Measurements from ENCODE around the gene SELENOO.

Gene SELENOO

DNA sequence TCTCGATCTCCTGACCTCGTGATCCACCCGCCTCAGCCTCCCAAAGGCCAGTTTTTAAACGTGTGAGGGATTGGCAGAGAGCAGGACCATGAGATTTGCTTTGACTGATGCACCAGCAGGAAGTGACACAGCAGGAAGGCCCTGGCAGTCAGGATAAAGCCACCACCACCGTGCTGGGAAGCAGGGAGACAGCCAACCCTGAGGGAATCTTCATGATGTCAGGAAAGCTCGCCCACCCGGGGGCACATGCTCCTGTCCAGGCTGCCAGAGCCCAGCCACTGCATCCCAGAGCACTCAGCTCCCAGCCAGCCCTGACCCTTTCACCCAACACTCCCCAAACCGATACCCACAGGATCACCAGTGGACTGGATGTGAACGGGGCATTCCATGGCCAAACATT lies 37.9 kb downstream of the SELENOO start:
- DNase-seq (ENCODE audit: low read depth, low spot score), result no peak

DNA sequence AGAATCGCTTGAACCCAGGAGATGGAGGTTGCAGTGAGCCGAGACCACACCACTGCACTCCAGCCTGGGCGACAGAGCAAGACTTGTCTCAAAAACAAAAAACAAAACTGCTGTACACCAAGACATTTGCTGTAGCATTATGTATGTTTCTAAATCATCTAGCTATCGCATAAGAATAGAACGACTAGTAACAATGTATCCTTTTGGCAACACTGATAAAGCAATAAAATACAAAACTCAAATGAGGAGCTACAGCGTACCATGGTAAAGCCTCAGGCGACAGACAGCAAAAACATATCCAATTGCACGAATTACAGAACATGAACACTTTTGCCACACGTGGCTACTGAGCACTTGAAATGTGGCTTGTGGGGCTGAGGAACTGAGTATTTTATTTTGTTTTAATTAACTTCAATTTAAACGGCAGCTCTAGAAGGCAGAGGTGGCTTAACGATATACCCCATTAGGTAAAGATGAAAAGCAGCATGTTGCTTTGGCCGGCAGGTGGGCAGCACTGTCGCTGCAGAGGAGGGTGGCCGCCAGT lies 41.7 kb downstream of the SELENOO start:
- no peak for DNase-seq (ENCODE audit: low read depth, low spot score)

DNA sequence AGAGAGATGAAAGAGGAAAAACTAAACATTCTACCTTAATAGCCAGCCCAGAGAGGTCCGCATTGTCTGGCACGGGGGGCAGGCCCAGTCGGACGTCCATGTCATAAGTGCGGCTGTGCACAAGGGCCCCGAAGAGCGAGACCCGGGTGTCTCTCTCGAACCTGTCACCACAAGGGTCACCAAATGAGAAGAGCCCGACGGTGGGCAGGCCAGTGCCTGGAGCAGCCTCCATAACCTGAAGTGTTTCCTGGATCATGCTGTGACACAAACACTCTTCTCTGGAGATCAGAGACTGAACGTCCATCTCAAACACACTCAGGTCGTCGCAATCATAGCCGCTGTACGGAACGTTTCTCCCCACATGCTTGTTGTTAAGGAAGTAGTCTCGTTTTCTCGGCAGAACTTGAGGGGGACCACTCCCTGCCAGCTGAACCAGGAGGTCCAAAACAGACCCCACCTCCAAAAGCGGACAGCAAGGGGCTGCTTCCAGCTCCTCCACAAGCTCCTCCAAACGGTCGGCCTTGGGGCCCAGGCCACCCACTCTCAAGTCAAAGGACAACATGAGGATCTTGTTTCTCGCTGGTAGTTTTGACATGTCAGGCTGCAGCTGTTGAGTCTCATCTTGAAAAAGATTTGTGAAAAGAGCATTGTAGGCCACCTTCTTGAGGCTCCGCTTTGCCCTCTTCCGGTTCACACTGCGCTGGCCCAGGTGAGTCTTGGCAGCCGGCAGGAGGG lies 43.0 kb downstream of the SELENOO start:
- no peak for DNase-seq (ENCODE audit: low read depth, low spot score)

DNA sequence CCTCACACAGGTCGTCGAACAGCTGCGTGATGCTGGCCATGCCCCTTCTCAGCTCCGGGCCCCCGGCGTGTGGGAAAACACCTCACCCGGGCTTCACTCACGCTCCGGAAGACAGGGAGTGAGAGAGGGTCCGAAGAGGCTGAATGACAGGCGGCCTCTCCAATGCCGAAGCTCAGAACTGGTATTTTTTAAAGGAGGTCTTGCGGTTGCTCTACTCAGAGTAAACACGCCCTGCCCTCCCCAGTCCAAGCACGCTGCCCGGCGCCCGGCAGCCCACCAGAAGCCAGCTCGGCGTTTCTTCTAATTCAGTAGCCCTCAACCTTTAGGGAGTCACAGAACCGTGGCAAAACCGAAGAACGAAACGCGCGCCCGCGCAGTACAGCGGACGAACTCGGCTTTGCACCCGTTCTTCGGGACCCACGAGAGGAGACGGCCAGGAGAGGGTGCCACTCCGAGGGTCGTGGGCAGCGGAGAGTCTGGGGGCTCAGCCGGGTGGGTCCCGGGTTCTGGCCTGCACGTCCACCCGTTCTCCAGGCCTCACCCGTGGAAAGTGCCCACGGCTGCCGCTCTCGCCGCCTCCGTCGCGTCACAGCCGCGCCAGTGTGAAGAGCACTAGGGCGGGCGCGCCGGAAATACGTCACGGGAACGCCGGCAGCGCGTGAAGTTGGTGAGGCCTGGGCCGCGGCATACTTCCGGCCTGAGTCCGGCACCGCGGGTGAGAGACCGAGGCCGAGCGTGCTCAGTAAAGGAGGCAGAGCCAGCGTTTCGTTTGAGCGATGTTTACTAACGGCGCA lies 43.8 kb downstream of the SELENOO start, which contains the start of gene TUBGCP6:
TSS of gene TUBGCP6 (minus strand) at position 604 of the 794 bp plus-strand sequence. CDS start at position 40, 564 bp downstream.
- DNase-seq (ENCODE audit: low read depth, low spot score), result peak; percentile 74

DNA sequence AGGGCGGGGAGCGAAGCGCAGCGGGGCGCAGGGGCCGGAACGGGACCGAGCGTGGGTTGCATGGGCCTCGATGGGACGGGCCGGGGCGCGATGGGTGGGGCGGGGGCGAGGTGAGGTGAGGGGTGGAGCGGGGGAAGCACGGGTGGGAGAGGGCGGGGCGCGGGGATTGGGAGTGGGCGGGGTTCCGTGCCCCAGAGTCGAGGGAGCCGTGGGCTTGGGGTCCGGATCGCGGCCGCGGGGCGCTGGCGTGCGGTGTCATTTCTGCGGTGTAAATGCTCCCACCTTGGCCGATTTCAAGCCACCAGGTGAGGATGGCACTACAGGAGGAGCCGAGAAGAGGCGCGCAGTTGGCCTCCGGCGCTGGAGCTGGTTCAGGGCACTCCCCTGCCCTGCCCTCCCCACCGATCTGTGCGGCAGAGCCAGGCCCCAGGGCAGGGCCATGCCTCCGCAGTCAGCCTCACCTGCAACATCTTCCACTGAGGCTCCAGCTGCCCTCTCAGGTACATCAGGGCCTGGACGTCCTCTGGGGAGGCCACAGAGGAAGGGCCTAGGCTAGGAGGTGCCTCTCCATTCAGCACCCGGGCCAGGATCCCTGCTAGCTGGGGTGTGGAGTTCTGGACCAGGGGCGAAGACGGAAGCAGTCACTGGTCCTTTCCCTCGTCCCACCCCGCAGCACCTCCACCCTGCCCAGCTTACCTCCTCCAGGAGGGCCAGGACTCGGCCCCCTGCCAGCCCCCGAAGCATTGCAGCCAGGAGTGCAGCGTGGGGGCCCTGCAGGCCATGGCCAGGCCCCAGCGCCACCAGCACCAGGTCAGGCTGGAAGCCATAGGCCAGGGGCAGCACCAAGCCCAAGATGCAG lies 44.6 kb downstream of the SELENOO start:
- DNase-seq (ENCODE audit: low read depth, low spot score), result no peak

DNA sequence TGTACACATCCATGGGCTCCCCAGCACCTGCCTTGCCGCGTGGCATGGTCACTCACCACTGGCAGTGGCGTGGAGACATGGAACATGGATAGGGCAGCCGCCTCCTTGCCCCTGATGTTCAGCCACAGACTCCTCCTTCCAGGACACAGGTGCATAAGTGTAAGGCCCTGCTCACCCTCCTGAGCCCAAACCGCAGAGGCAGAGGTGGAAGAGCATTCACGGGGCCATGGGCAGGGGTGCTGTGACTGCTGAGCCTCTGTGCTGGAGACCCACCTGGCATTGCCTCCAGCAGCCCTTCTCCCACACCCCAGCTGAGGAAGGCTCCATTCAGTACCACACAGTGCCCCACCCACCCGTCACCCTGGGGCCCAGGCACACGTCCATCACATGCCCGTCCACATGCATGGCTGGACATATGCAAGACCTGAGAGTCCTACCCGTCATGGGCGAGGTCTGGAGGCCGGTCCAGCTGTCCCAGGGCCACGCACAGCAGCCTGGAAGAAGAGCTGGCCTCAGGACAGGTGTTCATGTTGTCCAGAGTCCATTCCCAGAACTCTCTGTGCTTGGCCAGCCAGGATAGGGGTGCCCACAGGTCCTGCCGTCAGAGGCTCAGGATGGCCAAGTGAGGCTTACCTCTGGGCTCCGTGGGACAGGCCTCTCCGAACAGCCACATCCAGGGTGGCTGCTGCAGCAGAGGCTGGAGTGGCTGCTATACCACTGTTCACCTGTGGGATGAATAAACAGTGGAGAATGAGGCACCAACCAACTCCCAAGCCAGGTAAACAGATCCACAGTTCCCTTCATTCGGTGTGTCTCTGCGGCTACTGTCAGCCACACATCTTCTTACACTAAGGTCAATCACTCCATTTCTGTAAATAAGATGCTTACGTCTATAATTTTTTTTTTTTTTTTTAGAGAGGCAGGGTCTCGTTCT lies 45.7 kb downstream of the SELENOO start:
- no peak for DNase-seq (ENCODE audit: low read depth, low spot score)

DNA sequence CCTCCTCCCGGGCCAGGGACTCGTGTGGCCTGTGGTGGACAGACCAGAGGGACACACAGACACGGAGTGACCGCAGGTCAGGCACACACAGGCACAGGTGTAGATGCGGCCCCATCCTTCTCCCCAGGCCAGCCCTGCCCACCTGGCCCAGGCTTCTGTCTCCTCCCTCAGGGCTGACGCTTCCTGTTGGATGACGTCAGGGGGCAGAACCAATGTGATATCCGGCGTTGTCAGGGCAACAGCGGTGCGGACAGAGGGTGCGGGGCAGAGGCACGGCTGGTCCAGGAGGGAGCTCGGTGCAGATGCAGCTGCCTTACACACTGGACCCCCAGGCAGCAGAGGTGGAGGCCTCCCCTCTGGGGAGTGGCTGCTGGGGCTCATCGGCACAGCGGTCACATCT lies 46.9 kb downstream of the SELENOO start:
- DNase-seq (ENCODE audit: low read depth, low spot score), result no peak

DNA sequence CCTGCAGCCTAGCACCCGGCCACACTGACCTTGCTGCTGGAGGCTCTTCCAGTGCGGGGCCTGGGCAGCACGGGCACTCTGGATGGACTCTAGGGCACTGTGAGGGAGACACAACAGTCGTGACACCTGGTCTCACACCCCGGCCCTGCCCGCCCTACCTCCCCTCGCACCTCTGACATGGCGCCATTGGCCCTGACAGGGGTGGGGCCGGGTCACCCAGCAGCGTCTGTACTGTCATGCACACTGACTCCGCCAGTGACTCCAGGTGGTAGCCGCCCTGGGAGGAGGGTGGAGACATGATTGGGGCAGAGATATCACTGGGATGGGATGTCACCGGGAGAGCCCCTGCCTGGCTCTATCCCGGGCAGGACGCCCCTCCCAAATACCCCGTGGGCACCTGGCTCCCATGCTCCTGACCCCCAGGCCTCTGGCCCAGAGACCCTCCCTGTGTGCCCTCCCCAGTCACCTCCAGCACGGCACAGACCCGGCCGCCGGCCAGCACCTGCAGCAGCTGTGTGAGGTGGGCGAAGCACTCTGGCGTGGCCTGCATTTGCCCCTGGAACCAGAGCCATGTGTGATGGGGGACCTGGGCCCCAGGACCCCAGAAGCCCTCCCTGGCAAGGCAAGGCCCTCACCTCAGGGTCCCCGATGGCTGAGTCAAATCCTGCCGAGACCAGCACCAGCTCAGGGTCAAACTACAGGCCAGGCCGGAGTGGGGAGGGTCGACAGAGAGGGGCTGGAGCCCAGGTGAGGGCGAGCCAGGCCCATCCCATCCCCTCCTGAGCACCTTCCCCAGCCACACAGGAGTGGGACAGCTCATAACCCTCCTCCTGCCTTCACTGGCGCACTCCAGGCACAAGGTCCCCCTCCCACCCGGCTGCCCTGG lies 47.6 kb downstream of the SELENOO start:
- no peak for DNase-seq (ENCODE audit: low read depth, low spot score)

DNA sequence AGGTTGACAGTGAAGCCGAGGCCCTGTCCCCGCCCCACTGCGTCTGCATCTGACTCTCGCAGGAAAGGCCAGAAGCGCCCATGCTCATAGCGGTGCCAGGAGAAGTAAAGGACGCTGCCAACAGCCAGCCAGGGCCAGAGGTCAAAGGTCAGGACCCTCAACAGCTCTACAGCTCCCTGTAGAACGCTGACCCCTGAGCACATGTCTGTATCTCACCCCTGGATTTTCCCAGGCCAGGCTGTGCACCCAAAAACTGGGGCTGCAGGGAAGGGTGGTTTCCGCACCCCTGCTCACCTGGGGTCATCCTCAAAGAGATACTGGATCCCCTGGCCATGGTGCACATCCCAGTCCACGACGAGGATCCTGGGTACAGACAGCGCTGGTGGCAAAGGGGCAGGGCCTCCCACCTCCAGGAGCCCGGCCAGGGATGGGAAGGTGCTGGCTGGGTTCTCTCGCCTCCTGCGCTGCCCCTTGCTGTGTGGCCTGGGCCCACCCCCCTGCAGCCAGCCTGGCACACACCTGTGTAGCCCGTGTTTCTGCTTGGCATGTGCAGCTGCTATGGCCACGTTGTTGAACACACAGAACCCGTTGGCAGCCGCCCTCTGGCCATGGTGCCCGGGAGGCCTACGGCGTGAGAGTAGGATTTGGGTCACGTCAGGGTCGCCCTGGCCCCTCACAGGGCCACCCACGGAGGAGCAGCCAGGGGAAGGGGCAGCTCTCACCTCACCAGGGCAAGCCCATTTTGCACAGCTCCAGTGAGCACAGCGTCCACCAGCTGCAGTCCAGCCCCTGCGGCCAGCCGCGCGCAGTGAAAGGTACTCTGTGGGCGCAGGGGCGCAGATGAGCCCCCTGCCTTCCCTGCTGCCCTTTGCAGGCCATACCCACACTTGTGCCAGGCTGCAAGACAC lies 48.8 kb downstream of the SELENOO start:
- DNase-seq (ENCODE audit: low read depth, low spot score), result no peak

DNA sequence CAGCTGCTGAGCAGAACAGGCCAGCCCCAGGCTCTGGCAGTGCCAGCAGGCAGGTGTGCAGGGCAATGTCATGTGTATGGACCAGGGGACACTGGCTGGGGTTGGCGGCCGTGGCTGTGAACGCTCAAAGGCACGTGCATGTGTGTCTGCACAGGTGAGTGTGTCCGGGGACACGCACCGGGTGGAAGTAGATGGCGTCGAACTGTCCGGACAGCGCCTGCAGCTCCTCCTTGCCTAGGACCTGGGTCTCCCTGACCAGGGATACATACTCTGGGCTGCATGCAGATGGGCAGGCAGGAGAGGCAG lies 49.4 kb downstream of the SELENOO start:
- no peak for DNase-seq (ENCODE audit: low read depth, low spot score)

DNA sequence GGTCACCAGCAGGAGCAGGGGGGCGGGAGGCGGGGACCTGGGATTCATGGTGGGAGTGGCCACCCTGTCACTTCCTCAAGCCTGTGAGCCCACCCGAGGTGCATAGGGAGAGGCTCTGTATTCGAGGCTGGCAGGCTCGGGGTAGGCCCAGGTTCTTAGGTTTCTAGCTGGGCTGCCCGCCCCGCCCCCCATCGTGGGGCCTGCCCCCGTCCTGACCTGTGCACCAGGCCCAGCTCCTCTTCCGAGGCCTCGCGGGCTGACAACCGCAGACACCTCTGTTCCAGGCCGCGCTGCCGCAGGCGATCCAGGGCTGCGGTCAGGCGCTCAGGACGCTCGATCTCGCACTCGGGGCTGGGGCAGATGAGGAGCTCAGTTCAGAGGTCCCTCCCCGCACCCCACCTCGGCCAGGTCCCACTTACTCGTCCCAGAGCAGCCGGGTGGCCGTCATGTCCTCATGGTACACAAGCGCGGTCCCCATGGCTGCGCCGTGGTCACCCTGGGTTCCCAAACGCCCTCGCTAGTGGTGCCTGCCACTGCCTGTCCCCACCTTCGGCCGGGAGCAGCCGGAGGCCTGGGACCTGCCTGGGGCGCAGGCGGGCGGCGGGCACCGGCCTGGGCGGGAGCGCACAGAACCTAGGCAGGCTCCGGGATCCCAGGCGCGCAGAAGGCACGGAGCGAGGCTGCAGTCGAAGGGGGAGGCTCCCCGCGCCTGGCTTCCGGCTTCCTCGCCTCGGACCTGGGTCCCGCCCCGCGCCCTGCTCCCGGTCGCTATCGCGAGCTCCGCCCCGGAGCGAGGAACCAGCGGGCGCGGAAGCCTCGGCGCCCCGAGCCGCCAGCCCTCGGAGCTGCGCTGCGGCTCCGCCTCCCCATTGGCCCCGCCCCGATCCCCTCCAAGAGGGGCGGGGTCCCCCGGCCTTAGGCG lies 50.0 kb downstream of the SELENOO start, which contains the start of gene HDAC10:
TSS of gene HDAC10 (minus strand) at position 711 of the 922 bp plus-strand sequence. CDS start at position 478, 233 bp downstream.
- DNase-seq (ENCODE audit: low read depth, low spot score), result no peak

DNA sequence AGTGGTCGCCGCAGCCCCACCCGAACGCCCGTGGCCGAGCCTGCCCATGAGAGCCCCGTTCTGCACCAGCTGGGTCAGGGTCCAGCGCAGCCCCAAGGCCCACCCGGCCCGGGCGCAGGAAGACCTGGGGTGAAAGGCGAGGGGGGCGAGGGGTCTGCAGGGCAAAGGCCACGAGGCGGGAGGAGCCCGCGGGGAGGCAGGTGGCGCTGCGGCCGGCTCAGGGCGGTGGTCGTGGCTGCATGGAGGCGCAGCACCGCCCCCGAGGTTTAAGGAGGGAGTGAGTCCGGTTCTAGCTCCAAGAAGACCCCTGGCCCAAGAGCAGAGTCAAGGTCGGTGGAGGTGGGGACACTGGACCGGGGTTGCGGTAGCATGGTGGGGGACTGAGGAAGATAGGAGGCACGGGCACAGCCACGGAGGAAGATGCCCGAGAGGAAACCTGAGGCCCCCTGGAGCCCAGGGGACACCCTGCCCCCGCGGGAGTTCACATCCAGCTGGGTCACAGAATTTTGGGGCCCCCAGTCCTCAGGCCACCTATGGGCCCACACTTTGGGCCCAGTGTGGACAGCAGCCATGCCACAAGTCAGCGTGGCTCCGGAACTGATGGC lies 50.8 kb downstream of the SELENOO start:
- DNase-seq (ENCODE audit: low read depth, low spot score), result no peak

DNA sequence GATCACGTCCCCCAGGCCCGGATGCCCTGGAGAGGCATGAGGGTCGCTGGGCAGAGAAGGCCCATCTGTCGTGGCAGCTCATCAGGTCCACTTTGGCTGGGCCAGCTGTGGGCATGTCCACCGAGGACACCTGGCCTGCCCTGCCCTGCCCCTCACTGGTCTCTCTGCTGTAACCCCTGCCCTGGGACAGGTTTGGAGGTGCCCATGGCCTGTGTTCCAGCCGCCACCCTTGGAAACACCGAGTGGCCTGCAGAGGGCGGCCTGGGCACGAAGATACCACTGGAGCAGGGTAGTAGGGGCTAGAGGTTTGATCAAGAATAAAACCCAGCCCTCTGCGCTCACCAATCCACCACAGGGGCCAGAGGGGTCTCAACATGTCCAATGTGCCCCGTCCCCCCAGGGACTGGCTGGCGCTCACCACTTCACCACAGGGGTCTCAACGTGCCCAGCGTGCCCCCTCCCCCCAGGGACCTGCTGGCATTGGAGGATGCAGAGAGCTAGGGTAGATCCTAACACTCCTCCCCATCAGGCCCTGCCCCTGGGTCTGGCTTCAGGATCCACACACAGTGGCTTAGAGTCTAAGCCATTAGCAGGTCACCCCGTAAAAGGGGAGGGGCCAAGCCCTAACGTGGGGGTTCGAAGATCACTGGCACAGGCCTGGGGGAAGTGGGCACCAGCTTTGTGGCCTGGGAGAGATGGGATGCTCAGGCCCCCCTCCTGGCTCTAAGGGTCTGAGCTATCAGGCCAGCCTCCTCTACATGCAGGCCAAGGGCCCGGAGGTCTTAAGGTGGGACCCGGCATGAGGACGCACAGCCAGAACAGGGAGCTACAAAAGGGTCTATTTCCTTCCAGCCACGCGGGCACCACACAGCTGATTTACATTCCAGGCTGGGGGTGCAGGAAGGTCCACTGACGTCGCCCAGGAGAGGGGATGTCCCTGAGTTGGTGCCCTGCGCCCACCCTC lies 51.6 kb downstream of the SELENOO start:
- no peak for DNase-seq (ENCODE audit: low read depth, low spot score)

DNA sequence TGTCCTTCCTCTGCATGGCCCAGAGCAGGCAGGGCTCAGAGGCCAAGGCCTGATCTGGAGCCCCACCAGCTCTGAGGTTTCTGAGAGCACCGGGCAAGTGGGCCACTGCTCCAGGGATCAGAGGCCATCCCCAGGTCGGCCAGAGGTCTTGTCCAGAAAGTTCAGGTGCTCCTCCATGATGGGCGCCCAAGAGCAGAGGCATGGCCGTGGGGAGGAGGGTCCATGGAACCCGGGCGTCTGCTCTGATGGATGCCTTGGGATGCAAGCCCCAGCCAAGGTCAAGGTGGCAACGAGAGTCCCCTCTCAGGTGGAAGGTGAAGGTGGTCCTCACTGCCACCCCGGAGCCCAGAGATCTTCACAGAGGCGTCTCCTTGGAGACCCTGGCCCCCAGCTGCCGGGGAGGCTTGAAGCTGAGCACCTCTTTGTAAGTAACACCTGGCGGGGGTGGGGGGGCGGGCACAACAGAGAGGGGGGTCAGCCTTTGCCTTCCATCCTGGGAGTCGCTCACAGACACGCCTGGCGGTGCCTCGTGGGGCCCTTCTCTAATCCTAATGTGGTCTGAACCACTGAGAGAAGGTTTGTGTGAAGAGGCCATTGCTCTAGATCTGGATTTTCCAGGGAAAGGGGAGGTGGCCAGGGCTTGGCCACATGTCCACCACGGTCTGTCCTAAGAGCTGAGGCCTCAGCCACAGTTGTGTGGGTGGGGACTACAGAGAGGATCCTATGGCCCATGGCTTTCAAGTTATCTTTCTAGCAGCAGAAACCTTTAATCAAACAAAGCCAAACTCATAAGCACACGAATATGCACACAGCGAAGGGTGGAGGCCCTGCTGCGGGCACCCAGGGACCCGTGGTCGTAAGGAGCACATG lies 52.5 kb downstream of the SELENOO start:
- DNase-seq (ENCODE audit: low read depth, low spot score), result no peak

DNA sequence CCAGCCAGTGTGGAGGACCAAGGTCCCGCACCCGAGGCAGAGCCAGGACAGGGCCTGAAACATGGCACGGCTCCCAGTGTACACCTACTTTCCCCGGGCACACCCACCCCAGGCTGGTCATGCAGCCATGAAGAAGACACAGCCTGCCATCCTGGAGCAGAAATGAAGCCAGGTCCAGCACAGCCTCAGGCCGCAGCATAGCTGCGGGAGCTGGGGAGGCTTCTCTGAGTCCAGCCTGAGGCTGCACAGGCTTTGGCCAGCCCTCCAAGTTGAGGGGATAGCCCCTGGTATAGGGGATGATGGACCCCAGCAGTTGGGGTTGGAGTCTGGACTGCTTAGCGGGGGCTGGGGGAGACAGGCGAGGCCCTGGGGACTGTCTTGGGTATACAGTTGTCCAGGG lies 53.1 kb downstream of the SELENOO start:
- no peak for DNase-seq (ENCODE audit: low read depth, low spot score)
